Measurements from ENCODE around the gene EML6.

The EML6 gene

GRCh38 chr2:54683596-54683995 lies 39.9 kb upstream of the EML6 start:
- Histone ChIP-seq H4K91ac (ENCODE audit: low read depth, low read length, poor library complexity) (no peak overlapping the region), H3K27ac (replicated peaks; ENCODE audit: low read length) (no peak overlapping the region), H3K9me3 (replicated peaks in 1 of 2; ENCODE audit: control insufficient read depth in 2 of 2, insufficient read depth in 1 of 2, low read depth in 1 of 2, low read length in 2 of 2) (peaks cover 0 to 2% of the 10 kb centered on the region in 2 donors), H2AK5ac (ENCODE audit: low read depth, low read length) (no peak overlapping the region), H2BK120ac (ENCODE audit: low read depth, low read length) (no peak overlapping the region), H3K79me1 (ENCODE audit: low read depth, low read length) (no peaks in the 10 kb centered on the region), H3K4me2 (ENCODE audit: insufficient read depth, low read length, poor library complexity, severe bottlenecking) (no peak overlapping the region), H3K14ac (ENCODE audit: low read length) (no peak overlapping the region), H3K27me3 (ENCODE audit: control insufficient read depth in 3 of 3, insufficient read depth in 3 of 3, low read depth in 1 of 3, low read length in 3 of 3) (no peaks in the 10 kb centered on the region), H2AFZ (ENCODE audit: low read length) (no peak overlapping the region), H4K8ac (ENCODE audit: low read depth, low read length) (no peak overlapping the region), H2BK5ac (ENCODE audit: low read length) (no peak overlapping the region), H3K4ac (ENCODE audit: low read length) (no peak overlapping the region), H3K4me3 (ENCODE audit: low read length in 2 of 2) (no peak overlapping the region), H3K18ac (ENCODE audit: low read length) (no peak overlapping the region), H3K9ac (ENCODE audit: low read depth, low read length, poor library complexity) (no peak overlapping the region), H3K4me1 (ENCODE audit: control insufficient read depth in 2 of 2, insufficient read depth in 1 of 2, low read depth in 1 of 2, low read length in 2 of 2) (no peaks in the 10 kb centered on the region), H3K36me3 (replicated peaks in 1 of 2; ENCODE audit: control insufficient read depth in 2 of 2, insufficient read depth in 2 of 2, low read length in 2 of 2) (no peaks in the 10 kb centered on the region), H3K23ac (ENCODE audit: low read depth, low read length, poor library complexity) (no peak overlapping the region), H2BK15ac (ENCODE audit: low read length) (no peak overlapping the region), H2BK12ac (ENCODE audit: low read length) (no peak overlapping the region)
- no peak for DNase-seq (ENCODE audit: low spot score)
- WGBS, 2 donors (ENCODE audit: extremely low coverage in 2 of 2, insufficient read length in 2 of 2, insufficient replicate concordance in 1 of 2), result no CpG with 5 or more reads among the region's 2 CpGs

GRCh38 chr2:54685263-54685775 lies 38.1 kb upstream of the EML6 start:
- no peak overlapping the region for H2BK120ac ChIP-seq (ENCODE audit: low read depth, low read length)
- H3K79me1 ChIP-seq (ENCODE audit: low read depth, low read length), result no peaks in the 10 kb centered on the region
- H3K18ac ChIP-seq (ENCODE audit: low read length), result no peak overlapping the region
- H3K4me3 ChIP-seq (ENCODE audit: low read length in 2 of 2), result no peak overlapping the region
- H3K14ac ChIP-seq (ENCODE audit: low read length), result no peak overlapping the region
- H3K9me3 ChIP-seq (replicated peaks in 1 of 2; ENCODE audit: control insufficient read depth in 2 of 2, insufficient read depth in 1 of 2, low read depth in 1 of 2, low read length in 2 of 2), result peaks cover 0 to 2% of the 10 kb centered on the region in 2 donors
- no peaks in the 10 kb centered on the region for H3K4me1 ChIP-seq (ENCODE audit: control insufficient read depth in 2 of 2, insufficient read depth in 1 of 2, low read depth in 1 of 2, low read length in 2 of 2)
- H3K4me2 ChIP-seq (ENCODE audit: insufficient read depth, low read length, poor library complexity, severe bottlenecking), result no peak overlapping the region
- no peak overlapping the region for H3K23ac ChIP-seq (ENCODE audit: low read depth, low read length, poor library complexity)
- WGBS, 2 donors (ENCODE audit: extremely low coverage in 2 of 2, insufficient read length in 2 of 2, insufficient replicate concordance in 1 of 2), result no CpG with 5 or more reads among the region's 4 CpGs
- no peak overlapping the region for H3K4ac ChIP-seq (ENCODE audit: low read length)
- no peak overlapping the region for H2BK12ac ChIP-seq (ENCODE audit: low read length)
- no peaks in the 10 kb centered on the region for H3K36me3 ChIP-seq (replicated peaks in 1 of 2; ENCODE audit: control insufficient read depth in 2 of 2, insufficient read depth in 2 of 2, low read length in 2 of 2)
- H3K27ac ChIP-seq (replicated peaks; ENCODE audit: low read length), result no peak overlapping the region
- no peak overlapping the region for H2BK15ac ChIP-seq (ENCODE audit: low read length)
- H3K9ac ChIP-seq (ENCODE audit: low read depth, low read length, poor library complexity), result no peak overlapping the region
- no peak overlapping the region for H4K91ac ChIP-seq (ENCODE audit: low read depth, low read length, poor library complexity)
- no peak overlapping the region for H2AK5ac ChIP-seq (ENCODE audit: low read depth, low read length)
- H2BK5ac ChIP-seq (ENCODE audit: low read length), result no peak overlapping the region
- H2AFZ ChIP-seq (ENCODE audit: low read length), result no peak overlapping the region
- DNase-seq (ENCODE audit: low spot score), result no peak
- no peak overlapping the region for H4K8ac ChIP-seq (ENCODE audit: low read depth, low read length)
- H3K27me3 ChIP-seq (ENCODE audit: control insufficient read depth in 3 of 3, insufficient read depth in 3 of 3, low read depth in 1 of 3, low read length in 3 of 3), result no peaks in the 10 kb centered on the region

GRCh38 chr2:54687595-54688152 lies 35.8 kb upstream of the EML6 start:
- no peak overlapping the region for H2BK120ac ChIP-seq (ENCODE audit: low read depth, low read length)
- H3K4me2 ChIP-seq (ENCODE audit: insufficient read depth, low read length, poor library complexity, severe bottlenecking), result no peak overlapping the region
- DNase-seq (ENCODE audit: low spot score), result no peak
- H2BK15ac ChIP-seq (ENCODE audit: low read length), result no peak overlapping the region
- no peak overlapping the region for H4K8ac ChIP-seq (ENCODE audit: low read depth, low read length)
- no peaks in the 10 kb centered on the region for H3K79me1 ChIP-seq (ENCODE audit: low read depth, low read length)
- no peak overlapping the region for H2AK5ac ChIP-seq (ENCODE audit: low read depth, low read length)
- H3K4me3 ChIP-seq (ENCODE audit: low read length in 2 of 2), result no peak overlapping the region
- no peak overlapping the region for H2AFZ ChIP-seq (ENCODE audit: low read length)
- H4K91ac ChIP-seq (ENCODE audit: low read depth, low read length, poor library complexity), result no peak overlapping the region
- no peaks in the 10 kb centered on the region for H3K4me1 ChIP-seq (ENCODE audit: control insufficient read depth in 2 of 2, insufficient read depth in 1 of 2, low read depth in 1 of 2, low read length in 2 of 2)
- H3K18ac ChIP-seq (ENCODE audit: low read length), result no peak overlapping the region
- no peak overlapping the region for H2BK12ac ChIP-seq (ENCODE audit: low read length)
- no peak overlapping the region for H3K4ac ChIP-seq (ENCODE audit: low read length)
- no peaks in the 10 kb centered on the region for H3K36me3 ChIP-seq (replicated peaks in 1 of 2; ENCODE audit: control insufficient read depth in 2 of 2, insufficient read depth in 2 of 2, low read length in 2 of 2)
- no peaks in the 10 kb centered on the region for H3K27me3 ChIP-seq (ENCODE audit: control insufficient read depth in 3 of 3, insufficient read depth in 3 of 3, low read depth in 1 of 3, low read length in 3 of 3)
- no peaks in the 10 kb centered on the region for H3K9me3 ChIP-seq (replicated peaks in 1 of 2; ENCODE audit: control insufficient read depth in 2 of 2, insufficient read depth in 1 of 2, low read depth in 1 of 2, low read length in 2 of 2)
- H3K9ac ChIP-seq (ENCODE audit: low read depth, low read length, poor library complexity), result no peak overlapping the region
- no peak overlapping the region for H2BK5ac ChIP-seq (ENCODE audit: low read length)
- no peak overlapping the region for H3K27ac ChIP-seq (replicated peaks; ENCODE audit: low read length)
- no peak overlapping the region for H3K23ac ChIP-seq (ENCODE audit: low read depth, low read length, poor library complexity)
- H3K14ac ChIP-seq (ENCODE audit: low read length), result no peak overlapping the region
- no CpG with 5 or more reads among the region's 4 CpGs for WGBS, 2 donors (ENCODE audit: extremely low coverage in 2 of 2, insufficient read length in 2 of 2, insufficient replicate concordance in 1 of 2)

DNA sequence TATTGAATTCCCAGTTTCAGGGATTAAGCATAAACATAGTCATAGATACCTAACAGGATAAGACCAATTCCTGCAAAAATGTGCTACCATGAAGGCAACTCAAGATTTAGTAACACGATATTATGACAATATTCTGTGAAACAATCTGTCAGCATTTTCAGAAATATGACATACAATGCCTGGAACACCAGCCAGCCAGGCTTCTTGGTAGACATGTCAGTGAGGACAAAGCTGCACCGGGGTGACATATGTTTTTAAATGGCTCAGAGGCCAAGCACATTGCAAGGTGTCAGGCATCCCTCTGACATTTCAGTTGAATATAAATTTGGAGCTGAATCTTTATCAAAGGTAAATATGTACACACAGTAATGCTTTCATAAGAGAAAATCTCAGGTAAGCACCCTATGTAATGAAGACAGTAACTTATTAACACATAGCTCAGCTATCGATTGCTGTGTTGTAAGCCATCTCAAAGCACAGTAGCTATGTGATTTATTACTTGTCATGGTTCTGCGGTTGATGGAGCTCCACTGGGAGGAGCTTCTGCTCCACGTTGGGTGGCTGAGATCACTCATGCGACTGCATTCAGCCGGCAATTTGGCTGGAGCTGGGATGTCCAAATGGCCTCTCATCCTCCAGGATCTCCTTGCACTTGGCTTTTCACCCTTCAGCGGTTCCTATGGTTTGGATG lies 31.9 kb upstream of the EML6 start:
- H2BK12ac ChIP-seq (ENCODE audit: low read length), result no peak overlapping the region
- no peak overlapping the region for H3K4ac ChIP-seq (ENCODE audit: low read length)
- DNase-seq (ENCODE audit: low spot score), result no peak
- H3K14ac ChIP-seq (ENCODE audit: low read length), result no peak overlapping the region
- no peak overlapping the region for H2AK5ac ChIP-seq (ENCODE audit: low read depth, low read length)
- no peak overlapping the region for H2BK5ac ChIP-seq (ENCODE audit: low read length)
- no peaks in the 10 kb centered on the region for H3K4me1 ChIP-seq (ENCODE audit: control insufficient read depth in 2 of 2, insufficient read depth in 1 of 2, low read depth in 1 of 2, low read length in 2 of 2)
- no peak overlapping the region for H2BK15ac ChIP-seq (ENCODE audit: low read length)
- H4K8ac ChIP-seq (ENCODE audit: low read depth, low read length), result no peak overlapping the region
- no peaks in the 10 kb centered on the region for H3K9me3 ChIP-seq (replicated peaks in 1 of 2; ENCODE audit: control insufficient read depth in 2 of 2, insufficient read depth in 1 of 2, low read depth in 1 of 2, low read length in 2 of 2)
- no peak overlapping the region for H3K4me2 ChIP-seq (ENCODE audit: insufficient read depth, low read length, poor library complexity, severe bottlenecking)
- WGBS, 2 donors (ENCODE audit: extremely low coverage in 2 of 2, insufficient read length in 2 of 2, insufficient replicate concordance in 1 of 2), result no CpG with 5 or more reads among the region's 8 CpGs
- H3K23ac ChIP-seq (ENCODE audit: low read depth, low read length, poor library complexity), result no peak overlapping the region
- no peaks in the 10 kb centered on the region for H3K27me3 ChIP-seq (ENCODE audit: control insufficient read depth in 3 of 3, insufficient read depth in 3 of 3, low read depth in 1 of 3, low read length in 3 of 3)
- no peak overlapping the region for H3K9ac ChIP-seq (ENCODE audit: low read depth, low read length, poor library complexity)
- no peak overlapping the region for H3K18ac ChIP-seq (ENCODE audit: low read length)
- no peaks in the 10 kb centered on the region for H3K79me1 ChIP-seq (ENCODE audit: low read depth, low read length)
- no peak overlapping the region for H3K4me3 ChIP-seq (ENCODE audit: low read length in 2 of 2)
- no peak overlapping the region for H2BK120ac ChIP-seq (ENCODE audit: low read depth, low read length)
- H4K91ac ChIP-seq (ENCODE audit: low read depth, low read length, poor library complexity), result no peak overlapping the region
- no peak overlapping the region for H3K27ac ChIP-seq (replicated peaks; ENCODE audit: low read length)
- no peaks in the 10 kb centered on the region for H3K36me3 ChIP-seq (replicated peaks in 1 of 2; ENCODE audit: control insufficient read depth in 2 of 2, insufficient read depth in 2 of 2, low read length in 2 of 2)
- H2AFZ ChIP-seq (ENCODE audit: low read length), result no peak overlapping the region

Measured in neuronal stem cell (in vitro differentiated cells).